Measurements from ENCODE around the gene SVOP.

Gene SVOP

GRCh38 chr12:108966378-108967151 is 54.3 kb downstream of the SVOP start:
- Mint-ChIP-seq H3K36me3 (ENCODE audit: low read depth) (no peaks in the 10 kb centered on the region), H3K27ac (no peak overlapping the region), H3K27me3 (ENCODE audit: low read depth) (peaks cover 16% of the 10 kb centered on the region), H3K9me3 (no peaks in the 10 kb centered on the region), H3K4me3 (no peak overlapping the region), H3K4me1 (no peaks in the 10 kb centered on the region)
- TF ChIP-seq CTCF (IDR thresholded peaks at IDR 0.05; ENCODE audit: unreplicated experiment in 3 of 3): no peak

- Mint-ChIP-seq H3K4me3 (no peak overlapping the region), H3K9me3 (no peaks in the 10 kb centered on the region), H3K27ac (no peak overlapping the region), H3K27me3 (ENCODE audit: low read depth) (peaks cover 16% of the 10 kb centered on the region), H3K36me3 (ENCODE audit: low read depth) (no peaks in the 10 kb centered on the region), H3K4me1 (no peaks in the 10 kb centered on the region)
- no peak for TF ChIP-seq CTCF (IDR thresholded peaks at IDR 0.05; ENCODE audit: unreplicated experiment in 3 of 3)
Observed at GRCh38 chr12:108965886-108966285, 55.0 kb downstream of the SVOP start.

GRCh38 chr12:108964371-108965352 is 56.2 kb downstream of the SVOP start:
- no peak for TF ChIP-seq CTCF (IDR thresholded peaks at IDR 0.05; ENCODE audit: unreplicated experiment in 3 of 3)
- no peak overlapping the region for H3K27ac Mint-ChIP-seq
- H3K9me3 Mint-ChIP-seq: no peaks in the 10 kb centered on the region
- H3K27me3 Mint-ChIP-seq (ENCODE audit: low read depth): peaks cover 10% of the 10 kb centered on the region
- no peak overlapping the region for H3K4me3 Mint-ChIP-seq
- H3K36me3 Mint-ChIP-seq (ENCODE audit: low read depth): no peaks in the 10 kb centered on the region
- H3K4me1 Mint-ChIP-seq: no peaks in the 10 kb centered on the region

- no peak overlapping the region for H3K4me3 Mint-ChIP-seq
- no peak for TF ChIP-seq CTCF (IDR thresholded peaks at IDR 0.05; ENCODE audit: unreplicated experiment in 3 of 3)
- no peak overlapping the region for H3K27ac Mint-ChIP-seq
- H3K4me1 Mint-ChIP-seq: no peaks in the 10 kb centered on the region
- no peaks in the 10 kb centered on the region for H3K9me3 Mint-ChIP-seq
- peaks cover 13% of the 10 kb centered on the region for H3K27me3 Mint-ChIP-seq (ENCODE audit: low read depth)
- no peaks in the 10 kb centered on the region for H3K36me3 Mint-ChIP-seq (ENCODE audit: low read depth)
Observed at GRCh38 chr12:108962256-108962655, 58.6 kb downstream of the SVOP start.

- Mint-ChIP-seq H3K4me3 (no peak overlapping the region), H3K9me3 (no peaks in the 10 kb centered on the region), H3K4me1 (no peaks in the 10 kb centered on the region), H3K27ac (no peak overlapping the region), H3K36me3 (ENCODE audit: low read depth) (no peaks in the 10 kb centered on the region), H3K27me3 (ENCODE audit: low read depth) (peaks cover 8% of the 10 kb centered on the region)
- no peak for TF ChIP-seq CTCF (IDR thresholded peaks at IDR 0.05; ENCODE audit: unreplicated experiment in 3 of 3)
Observed at GRCh38 chr12:108959748-108960655, 60.9 kb downstream of the SVOP start.

All from nephron (organoid).